NCI-H69 (cell line): ENCODE measurements around the gene LHX4.
"Not testable (repeated sequence)": the region's sequence is repeated elsewhere in the genome, so short reads cannot be mapped to it uniquely, and the experiment has no call there.

Source experiments
- DNase-seq: peaks from one replicate; lab custom pipeline; 2025; lab: John Stamatoyannopoulos, UW

Gene LHX4

DNA sequence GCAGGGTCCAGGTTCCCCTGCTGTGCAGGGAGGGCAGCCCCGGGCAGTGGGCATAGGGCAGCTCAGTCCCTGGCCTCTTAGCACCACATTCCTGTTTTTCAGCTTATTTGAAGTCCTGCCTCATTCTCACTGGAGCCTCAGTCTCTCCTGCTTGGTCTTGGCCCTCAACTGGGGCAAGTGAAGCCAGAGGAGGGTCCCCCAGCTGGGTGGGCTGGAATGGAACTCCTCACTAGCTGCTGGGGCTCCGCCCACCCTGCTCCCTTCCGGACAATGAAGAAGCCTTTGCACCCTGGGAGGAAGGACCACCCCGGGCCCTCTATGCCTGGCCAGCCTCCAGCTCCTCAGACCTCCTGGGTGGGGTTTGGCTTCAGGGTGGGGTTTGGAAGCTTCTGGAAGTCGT is 32.8 kb upstream of the LHX4 start:
- DNase-seq, result no peak

GRCh38 chr1:180198196-180198595 is 31.9 kb upstream of the LHX4 start:
- DNase-seq, result peak; percentile 40

DNA sequence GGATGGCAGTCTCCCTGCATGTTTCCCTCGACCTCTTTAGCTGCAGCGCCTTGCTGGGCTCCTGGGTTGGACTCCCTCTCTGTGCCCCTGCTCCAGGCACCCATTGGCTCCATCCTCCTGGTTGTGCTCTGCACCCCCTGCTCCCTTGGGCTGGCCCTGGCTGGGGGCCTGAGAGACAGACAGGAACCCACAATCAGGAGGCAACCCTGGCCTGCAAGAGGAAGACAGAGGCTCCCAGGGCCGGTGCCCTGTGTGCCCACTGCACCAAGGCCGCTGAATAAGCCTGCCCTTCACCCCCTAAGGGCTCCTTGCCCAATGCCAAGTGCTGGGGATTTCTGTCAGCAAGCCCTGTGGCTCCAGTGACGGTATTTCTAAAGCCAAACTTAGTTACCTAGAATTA is 31.5 kb upstream of the LHX4 start:
- DNase-seq, result no peak

GRCh38 chr1:180199018-180199417 is 31.0 kb upstream of the LHX4 start:
- DNase-seq, result no peak

DNA sequence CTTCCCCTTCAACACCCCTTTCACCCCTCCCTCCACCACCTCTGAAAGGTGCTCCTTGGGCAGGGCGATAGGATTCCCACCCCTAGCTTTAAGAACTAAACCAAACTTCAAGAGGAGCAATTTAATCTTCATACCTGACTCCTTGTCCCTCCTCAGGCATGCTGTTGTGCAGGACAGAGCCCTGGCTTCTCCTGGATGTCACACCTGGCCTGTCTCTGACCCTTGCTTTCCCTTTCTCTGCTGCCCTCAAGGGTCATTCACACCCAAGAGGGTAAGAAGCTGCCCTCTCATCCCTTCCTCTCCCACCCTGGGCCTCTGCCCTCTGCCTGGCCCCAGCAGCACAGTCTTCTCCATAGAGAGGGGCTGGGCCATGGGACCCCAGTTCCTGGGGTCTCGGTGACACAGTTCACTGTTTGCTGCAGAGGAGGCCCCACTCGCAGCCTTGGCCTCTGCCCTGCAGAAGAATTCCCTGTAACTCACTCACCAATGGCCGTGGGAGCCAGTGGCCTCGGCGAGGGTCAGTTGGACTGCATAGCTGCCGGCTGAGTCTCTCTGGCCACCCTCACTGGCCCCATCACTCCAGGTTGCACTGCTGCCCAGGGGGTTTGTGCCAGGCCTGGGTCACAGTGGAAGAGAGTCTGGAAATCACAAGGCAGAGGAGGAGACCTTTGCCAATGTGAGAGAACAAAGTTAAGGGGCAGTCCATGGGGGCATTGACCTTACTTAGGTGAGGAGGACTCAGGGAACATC is 28.4 kb upstream of the LHX4 start:
- DNase-seq, result no peak

GRCh38 chr1:180202588-180202987 is 27.5 kb upstream of the LHX4 start:
- not testable (repeated sequence) for DNase-seq

GRCh38 chr1:180204231-180204630 is 25.8 kb upstream of the LHX4 start:
- DNase-seq, result no peak

DNA sequence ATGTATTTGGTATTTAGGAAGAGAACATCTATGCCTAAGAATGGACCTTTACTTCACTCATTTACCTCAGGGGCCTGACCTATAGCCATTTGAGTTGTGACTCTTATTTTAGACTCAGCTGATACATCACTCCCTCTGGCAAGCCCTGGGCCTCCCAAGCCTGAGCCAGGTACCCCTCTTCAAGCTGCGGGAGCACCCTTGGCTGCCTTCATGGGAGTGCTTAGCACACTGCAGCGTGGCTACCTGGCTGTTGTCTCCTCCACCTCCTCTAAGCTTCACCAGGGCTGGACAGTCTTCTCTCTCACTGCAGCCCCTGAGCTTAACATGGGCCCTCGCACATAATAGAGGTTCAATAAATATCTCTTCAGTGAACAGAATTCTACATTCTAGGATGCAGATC is 23.5 kb upstream of the LHX4 start:
- no peak for DNase-seq

- DNase-seq, result no peak
These were observed 21.8 kb upstream of the LHX4 start for GRCh38 chr1:180208264-180208663.

GRCh38 chr1:180210008-180210620 is 19.9 kb upstream of the LHX4 start:
- no peak for DNase-seq

GRCh38 chr1:180211156-180211859 is 18.8 kb upstream of the LHX4 start:
- DNase-seq, result no peak

DNA sequence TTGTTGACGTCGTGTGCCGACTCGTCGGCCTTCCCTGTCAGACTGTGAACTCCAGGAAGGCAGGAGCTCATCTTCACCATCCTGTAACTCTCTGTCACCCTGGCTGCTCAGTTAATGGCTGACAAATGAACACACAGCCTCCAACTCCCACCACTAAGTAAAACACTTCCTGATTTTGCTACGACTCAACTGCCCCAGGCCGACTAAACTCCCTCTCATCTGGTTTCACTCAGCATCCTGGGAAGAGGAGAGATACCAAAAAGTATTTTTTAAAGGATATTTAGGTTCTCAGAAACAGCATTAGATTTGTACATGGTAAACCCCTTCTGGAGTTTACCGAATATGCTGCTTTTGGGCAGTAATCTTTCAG is 18.2 kb upstream of the LHX4 start:
- DNase-seq, result no peak

GRCh38 chr1:180213401-180214170 is 16.5 kb upstream of the LHX4 start:
- peak; percentile 53 for DNase-seq

GRCh38 chr1:180215856-180216625 is 14.0 kb upstream of the LHX4 start:
- no peak for DNase-seq

DNA sequence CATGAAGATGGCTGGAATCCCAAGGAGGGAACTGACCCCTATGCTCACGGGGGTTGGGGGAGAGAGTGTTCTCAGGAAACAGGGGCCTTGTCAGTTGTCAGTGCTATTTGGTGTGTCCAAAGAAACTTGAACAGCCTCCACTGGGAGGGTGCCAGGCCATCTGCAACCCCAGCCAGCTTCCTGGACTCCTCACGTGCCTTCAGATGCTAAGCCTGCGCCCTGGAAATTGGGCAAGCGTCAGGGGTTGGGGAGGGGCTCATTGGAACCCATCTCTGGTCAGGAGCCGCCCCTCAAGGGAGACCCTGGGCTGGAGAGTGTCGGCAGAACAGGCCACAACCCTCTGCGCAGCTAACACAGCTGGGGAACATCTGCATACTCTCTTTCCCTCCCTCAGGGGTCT is 13.1 kb upstream of the LHX4 start:
- no peak for DNase-seq

DNA sequence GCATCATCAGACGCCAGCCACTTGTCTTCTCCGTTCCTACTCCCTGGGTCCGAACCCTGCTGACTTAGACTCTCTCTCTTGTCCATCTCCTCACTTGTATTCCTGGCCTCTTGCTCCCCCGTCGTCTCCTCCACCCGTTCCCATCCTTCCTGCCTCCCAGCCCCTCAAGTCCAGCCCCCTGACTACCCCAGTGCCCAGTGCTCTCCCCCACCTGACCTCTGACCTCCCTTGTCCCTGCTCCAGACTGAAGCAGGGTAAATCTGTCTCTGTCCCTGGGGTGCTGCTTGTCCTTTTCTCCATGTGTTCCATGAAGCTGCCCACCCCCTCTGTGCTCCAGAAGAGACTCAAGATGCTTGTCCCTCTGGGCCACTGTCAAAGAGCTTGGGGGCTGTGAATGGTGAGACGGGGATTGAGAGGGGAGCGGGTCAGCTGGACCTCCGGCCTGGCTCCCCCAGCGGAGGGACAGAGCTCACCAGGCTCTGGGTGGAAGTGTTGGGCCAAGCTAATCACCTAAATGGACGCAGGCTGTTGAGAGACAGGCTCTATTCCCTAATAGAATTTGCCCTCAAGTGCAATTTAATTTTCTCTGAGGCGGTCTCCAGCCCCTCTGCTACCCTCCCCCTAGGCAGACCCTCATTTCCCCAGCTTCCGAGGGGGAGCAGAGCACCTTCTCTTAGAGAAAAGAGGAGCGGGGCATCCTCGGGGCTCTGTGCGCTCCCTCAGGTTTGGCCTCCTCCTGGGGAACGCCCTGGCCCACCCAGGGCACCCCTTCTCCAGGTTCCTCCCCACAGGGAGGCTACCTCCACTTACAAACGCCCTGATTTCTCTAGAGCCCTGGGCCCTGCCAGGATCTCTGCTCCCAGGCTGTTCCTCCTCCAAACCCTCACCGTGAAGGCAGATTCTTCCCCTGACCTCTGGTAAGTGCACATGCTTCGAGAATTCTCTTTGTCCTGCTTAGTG is 11.0 kb upstream of the LHX4 start:
- no peak for DNase-seq

- no peak for DNase-seq
These were observed 10.3 kb upstream of the LHX4 start for GRCh38 chr1:180219776-180220175.

- DNase-seq, result no peak
These were observed 8.6 kb upstream of the LHX4 start for GRCh38 chr1:180221462-180221861.

DNA sequence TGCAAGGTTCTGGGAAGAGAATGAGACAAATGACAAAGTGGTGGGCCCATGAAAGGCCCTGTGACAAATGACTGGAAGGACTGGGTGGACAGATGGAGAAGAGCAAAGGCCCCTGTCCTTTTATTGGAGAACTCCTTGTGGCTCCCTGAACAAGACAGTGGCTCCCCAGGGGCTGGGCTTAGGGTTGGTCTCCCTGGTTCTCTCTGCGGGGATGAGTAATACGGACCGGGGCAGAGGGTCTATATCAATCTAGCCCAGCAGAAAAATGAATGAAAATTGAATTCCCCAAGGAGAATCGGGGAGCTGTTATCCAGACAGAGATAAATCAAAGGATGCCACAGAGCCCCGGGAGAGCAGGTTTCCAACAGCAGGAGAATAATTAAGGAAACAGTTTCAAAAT is 5.2 kb upstream of the LHX4 start:
- peak; percentile 34 for DNase-seq

- no peak for DNase-seq
These were observed 4.7 kb upstream of the LHX4 start for GRCh38 chr1:180225403-180225802.
